GM12873 (cell line): Measurements from ENCODE around the gene IDUA.

ENCODE experiments used
- TF ChIP-seq, protein P1 (sequence below): IDR thresholded peaks from 2 replicates; pipeline ENCODE4 v1.5.1; 2012; ENCODE audit warnings: low read depth, mild to moderate bottlenecking, moderate library complexity, low read length, control low read depth; ENCODE audit not compliant: insufficient read depth; ENCODE audit errors: missing control alignments

Gene IDUA

GRCh38 chr4:1047106-1047975 lies 60.5 kb downstream of the IDUA start:
- TF ChIP-seq, protein P1, sequence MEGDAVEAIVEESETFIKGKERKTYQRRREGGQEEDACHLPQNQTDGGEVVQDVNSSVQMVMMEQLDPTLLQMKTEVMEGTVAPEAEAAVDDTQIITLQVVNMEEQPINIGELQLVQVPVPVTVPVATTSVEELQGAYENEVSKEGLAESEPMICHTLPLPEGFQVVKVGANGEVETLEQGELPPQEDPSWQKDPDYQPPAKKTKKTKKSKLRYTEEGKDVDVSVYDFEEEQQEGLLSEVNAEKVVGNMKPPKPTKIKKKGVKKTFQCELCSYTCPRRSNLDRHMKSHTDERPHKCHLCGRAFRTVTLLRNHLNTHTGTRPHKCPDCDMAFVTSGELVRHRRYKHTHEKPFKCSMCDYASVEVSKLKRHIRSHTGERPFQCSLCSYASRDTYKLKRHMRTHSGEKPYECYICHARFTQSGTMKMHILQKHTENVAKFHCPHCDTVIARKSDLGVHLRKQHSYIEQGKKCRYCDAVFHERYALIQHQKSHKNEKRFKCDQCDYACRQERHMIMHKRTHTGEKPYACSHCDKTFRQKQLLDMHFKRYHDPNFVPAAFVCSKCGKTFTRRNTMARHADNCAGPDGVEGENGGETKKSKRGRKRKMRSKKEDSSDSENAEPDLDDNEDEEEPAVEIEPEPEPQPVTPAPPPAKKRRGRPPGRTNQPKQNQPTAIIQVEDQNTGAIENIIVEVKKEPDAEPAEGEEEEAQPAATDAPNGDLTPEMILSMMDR, result no peak

GRCh38 chr4:1047976-1048772 lies 61.3 kb downstream of the IDUA start:
- TF ChIP-seq, protein P1, result no peak

DNA sequence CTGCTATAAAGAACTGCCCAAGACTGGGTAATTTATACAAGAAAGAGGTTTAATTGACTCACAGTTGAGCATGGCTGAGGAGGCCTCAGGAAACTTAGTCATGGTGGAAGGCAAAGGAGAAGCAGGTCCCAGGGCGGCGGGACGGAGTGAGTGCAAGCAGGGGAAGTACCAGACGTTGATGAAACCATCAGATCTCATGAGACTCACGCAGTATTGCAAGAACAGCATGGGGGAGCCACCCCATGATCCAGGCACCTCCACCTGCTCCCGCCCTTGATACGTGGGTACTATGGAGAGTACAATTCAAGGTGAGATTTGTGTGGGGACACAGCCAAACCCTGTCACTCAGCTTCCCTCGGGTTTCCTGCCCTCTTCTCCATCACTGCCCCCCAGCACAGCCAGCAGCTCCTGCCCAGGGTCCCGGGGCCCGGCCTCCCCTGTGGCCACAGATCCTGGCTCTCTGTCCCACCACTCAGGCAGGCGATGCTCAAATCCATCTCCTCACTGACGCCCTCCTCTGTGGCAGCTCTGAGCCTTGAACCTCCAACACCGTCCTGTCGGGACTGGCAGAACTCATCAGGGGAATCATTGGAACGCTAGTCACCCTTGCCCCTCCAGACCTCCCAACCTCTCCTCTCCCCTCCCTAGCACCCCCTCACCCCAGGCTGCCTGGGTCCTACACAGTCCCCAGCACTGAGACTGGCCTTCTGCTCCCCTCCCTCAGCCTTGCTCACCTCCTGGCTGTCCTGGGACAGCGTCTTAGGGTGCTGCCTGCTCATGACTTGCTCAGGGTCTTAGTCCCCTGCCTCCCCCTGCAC lies 62.1 kb downstream of the IDUA start:
- TF ChIP-seq, protein P1, result no peak

DNA sequence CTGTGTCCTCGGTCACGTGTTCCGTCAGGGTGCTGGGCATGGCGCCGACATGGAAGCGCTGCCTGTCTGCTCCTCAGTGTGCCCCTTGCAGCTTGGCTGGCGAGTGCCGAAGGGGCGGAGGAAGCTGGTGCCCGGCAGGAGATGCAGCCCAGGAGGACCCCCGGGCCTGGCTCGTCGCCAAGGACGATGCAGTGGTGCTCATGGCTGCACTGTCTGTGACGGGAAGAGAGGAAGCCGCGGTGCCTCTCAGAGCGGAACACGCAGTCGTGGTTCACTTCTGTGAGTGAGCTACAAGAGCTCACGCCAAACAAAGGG lies 62.7 kb downstream of the IDUA start:
- TF ChIP-seq, protein P1, result no peak

DNA sequence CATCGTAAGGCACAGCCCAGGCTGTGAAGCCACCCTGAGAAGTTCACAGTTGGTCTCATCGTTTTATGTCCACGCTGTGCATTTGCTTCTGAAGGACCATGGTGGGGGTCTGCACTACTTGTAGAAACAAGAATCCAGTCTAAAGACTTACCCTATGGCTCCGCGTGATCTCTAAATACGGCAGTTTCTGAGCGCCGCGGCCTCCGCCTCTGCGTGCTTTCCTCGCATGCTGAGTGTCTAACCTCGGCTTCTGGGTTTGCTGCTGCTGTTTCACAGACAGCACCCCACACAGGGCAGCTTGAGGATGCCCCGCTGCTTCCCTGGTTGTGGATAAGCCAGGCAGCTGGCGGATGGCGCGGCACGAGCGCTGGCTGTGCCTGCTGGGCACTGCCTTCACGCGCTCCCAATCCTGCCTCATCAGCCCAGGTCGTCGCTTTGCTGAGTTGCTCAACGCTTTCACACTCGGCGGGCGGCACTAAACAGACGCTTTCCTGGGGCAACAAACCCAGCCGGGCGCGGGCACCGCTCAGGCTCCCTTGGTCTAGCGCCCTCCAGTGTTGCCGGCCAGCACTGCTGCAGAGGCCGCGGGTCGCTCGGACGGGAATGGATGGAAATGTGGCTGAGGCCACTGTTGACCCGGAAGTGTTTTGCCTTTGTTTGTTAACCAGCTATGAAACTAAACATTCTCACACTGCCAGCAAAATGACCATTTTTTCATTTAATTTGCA lies 63.8 kb downstream of the IDUA start:
- TF ChIP-seq, protein P1, result peak; percentile 23

GRCh38 chr4:1051472-1051871 lies 64.6 kb downstream of the IDUA start:
- TF ChIP-seq, protein P1, result no peak
